Activated CD4-positive, CD25-positive, alpha-beta regulatory T cell (primary cell): Measurements from ENCODE around the gene LTC4S.
A peak's percentile ranks its signal among the peaks of the same experiment; 100 is the strongest.

ENCODE experiments used
- DNase-seq, 4 experiments: peaks; one replicate each; lab custom pipeline; 2025; lab: John Stamatoyannopoulos, UW

Gene LTC4S

GRCh38 chr5:179795049-179795862 lies 1.5 kb downstream of the LTC4S start:
- DNase-seq: no peak

- DNase-seq: peak; percentile 38 to 76 (median 52)
These were observed 2.4 kb downstream of the LTC4S start for GRCh38 chr5:179795863-179796833.

- DNase-seq: no peak
These were observed 3.3 kb downstream of the LTC4S start for GRCh38 chr5:179796877-179797608.

GRCh38 chr5:179797741-179798140 lies 4.0 kb downstream of the LTC4S start:
- no peak for DNase-seq

- DNase-seq: no peak
These were observed 4.5 kb downstream of the LTC4S start for GRCh38 chr5:179798144-179798770.

GRCh38 chr5:179798771-179799643 lies 5.2 kb downstream of the LTC4S start:
- DNase-seq: no peak

- no peak for DNase-seq
These were observed 5.8 kb downstream of the LTC4S start for GRCh38 chr5:179799644-179799973.

GRCh38 chr5:179800071-179800695 lies 6.4 kb downstream of the LTC4S start:
- DNase-seq: no peak

- DNase-seq: no peak
These were observed 7.0 kb downstream of the LTC4S start for GRCh38 chr5:179800696-179801201.

GRCh38 chr5:179801304-179802206 lies 7.8 kb downstream of the LTC4S start:
- DNase-seq: peak; percentile 63 to 75 (median 72)

- DNase-seq: no peak
These were observed 8.6 kb downstream of the LTC4S start for GRCh38 chr5:179802207-179802883.

- no peak for DNase-seq
These were observed 9.3 kb downstream of the LTC4S start for GRCh38 chr5:179802950-179803562.

GRCh38 chr5:179803651-179804554 lies 10.1 kb downstream of the LTC4S start:
- DNase-seq: no peak

GRCh38 chr5:179804555-179804947 lies 10.8 kb downstream of the LTC4S start:
- DNase-seq: no peak

- DNase-seq: no peak
These were observed 11.3 kb downstream of the LTC4S start for GRCh38 chr5:179805070-179805528.

GRCh38 chr5:179805529-179806249 lies 11.9 kb downstream of the LTC4S start:
- DNase-seq: no peak
